ENCODE measurements around the gene GAB1. TPM values are rescaled to one million over a fixed set of nuclear protein-coding genes. Genes with fewer than 3 reads are reported as not detected.

Gene GAB1
- total and polyA plus RNA-seq, 2 of the 8 experiments (the other 6 are each of a cell fraction or from before 2014, with no cell fraction given): 6.8 to 21.3 TPM

GRCh38 chr4:143338313-143338712, 1.6 kb downstream of the GAB1 start:
- Histone ChIP-seq H3K23ac (ENCODE audit: insufficient read length) (no peak overlapping the region), H2BK12ac (ENCODE audit: low read depth, low read length) (no peak overlapping the region), H3K23me2 (ENCODE audit: low read depth, low read length) (peaks cover 10% of the 10 kb centered on the region; the same call in 1 of the 2 replicates), H3K4me3 (ENCODE audit: extremely low read depth in 1 of 4, insufficient read depth in 2 of 4, low read depth in 3 of 4, low read length in 4 of 4) (peak overlapping the region in 1 of 4 experiments; percentile 77; a peak in 3 of 8 replicates), H2BK5ac (ENCODE audit: low read depth, low read length) (no peak overlapping the region), H3K36me3 (ENCODE audit: control insufficient read depth in 2 of 4, insufficient read depth in 4 of 4, low read length in 3 of 4) (no peaks in the 10 kb centered on the region), H2BK20ac (ENCODE audit: low read length) (no peak overlapping the region), H3K4me2 (ENCODE audit: insufficient read depth in 1 of 2, low read depth in 2 of 2, low read length in 2 of 2) (peak overlapping the region; percentile 69 to 98; a peak in 3 of 4 replicates), H2AK5ac (ENCODE audit: low read depth, low read length) (no peak overlapping the region), H3K14ac (ENCODE audit: insufficient read length) (no peak overlapping the region), H3K56ac (replicated peaks; ENCODE audit: insufficient read length, low read depth, low read length) (no peak overlapping the region), H2AFZ (ENCODE audit: low read length) (no peak overlapping the region), H4K5ac (ENCODE audit: insufficient read length, low read depth, low read length) (no peak overlapping the region), H4K91ac (replicated peaks; ENCODE audit: insufficient read length, low read length) (no peak overlapping the region), H3K18ac (ENCODE audit: extremely low read depth, low read length) (no peak overlapping the region), H3K27ac (ENCODE audit: low read depth, low read length) (no peak overlapping the region), H2BK120ac (replicated peaks; ENCODE audit: low read depth, low read length) (no peak overlapping the region), H4K8ac (ENCODE audit: extremely low read depth, insufficient read depth, low read length) (no peak overlapping the region), H3K27me3 (replicated peaks in 1 of 4; ENCODE audit: control insufficient read depth in 3 of 4, extremely low read depth in 1 of 4, insufficient read depth in 3 of 4, low read length in 3 of 4) (no peaks in the 10 kb centered on the region), H3K9ac (replicated peaks in 1 of 4; ENCODE audit: extremely low read depth in 1 of 4, low read depth in 3 of 4, low read length in 3 of 4) (no peak overlapping the region), H3K4me1 (replicated peaks in 1 of 4; ENCODE audit: control insufficient read depth in 3 of 4, insufficient read depth in 4 of 4, low read length in 3 of 4) (peaks cover 0 to 4% (median 2%) of the 10 kb centered on the region in 4 experiments; a peak in 3 of 7 replicates), H3K79me1 (ENCODE audit: low read depth, low read length) (0 out of 2 replicates have a peak, but pooled peaks cover 4% of the 10 kb centered on the region), H3K4ac (replicated peaks; ENCODE audit: insufficient read length, low read depth, low read length) (no peak overlapping the region), H4K20me1 (replicated peaks in 1 of 2; ENCODE audit: control insufficient read depth in 1 of 2, insufficient read depth in 2 of 2, low read length in 2 of 2) (peaks cover 1 to 4% of the 10 kb centered on the region in 2 experiments), H3K79me2 (ENCODE audit: control insufficient read depth in 1 of 2, insufficient read depth in 2 of 2, low read length in 2 of 2) (peaks cover 0 to 35% of the 10 kb centered on the region in 2 experiments; a peak in 3 of 4 replicates), H3K9me3 (ENCODE audit: insufficient read depth in 2 of 2, low read depth in 1 of 2, low read length in 1 of 2) (no peaks in the 10 kb centered on the region), H2BK15ac (ENCODE audit: low read length) (no peak overlapping the region)
- WGBS, 2 experiments (ENCODE audit: extremely low coverage in 1 of 2, insufficient coverage in 1 of 2, insufficient read length in 1 of 2, insufficient replicate concordance in 2 of 2, low coverage in 1 of 2, low lambda C conversion rate in 2 of 2, missing lambda C conversion rate in 1 of 2): 91% methylated on average over 5 of the region's 5 CpGs; no CpG with 5 or more reads in 1 of the 2 experiments
- DNase-seq (ENCODE audit: low read depth in 1 of 2, low spot score in 2 of 2) (no peak), FAIRE-seq (no peak)
- CTCF ChIA-PET (ENCODE audit: partially characterized antibody): interaction anchor here (0.7 to 2.2 kb wide), 5 partner anchors 7 to 135 kb away, joined by 3 to 7 read pairs (median 6); no protein-coding TSS in a partner anchor
- TF ChIP-seq MAFK (IDR thresholded peaks at IDR 0.05; ENCODE audit: low read depth, low read length) (no peak), BACH1 (IDR thresholded peaks at IDR 0.05; ENCODE audit: low read length) (no peak), SAP30 (IDR thresholded peaks at IDR 0.05; ENCODE audit: insufficient read depth, insufficient replicate concordance, low read length) (no peak)
- POLR2A ChIA-PET (ENCODE audit: partially characterized antibody): interaction anchor here (0.7 to 2.2 kb wide), 3 partner anchors 8 to 58 kb away, joined by 4 to 10 read pairs (median 7); no protein-coding TSS in a partner anchor
